Pons (tissue), 1 donor: ENCODE measurements around the gene RNF7.
"Not testable (repeated sequence)": the region's sequence is repeated elsewhere in the genome, so short reads cannot be mapped to it uniquely, and the experiment has no call there.

Experiments
- DNase-seq: peaks from one replicate; pipeline ENCODE4 v3.0.0-alpha.2; 2016; ENCODE audit warnings: low spot score

The RNF7 gene

DNA sequence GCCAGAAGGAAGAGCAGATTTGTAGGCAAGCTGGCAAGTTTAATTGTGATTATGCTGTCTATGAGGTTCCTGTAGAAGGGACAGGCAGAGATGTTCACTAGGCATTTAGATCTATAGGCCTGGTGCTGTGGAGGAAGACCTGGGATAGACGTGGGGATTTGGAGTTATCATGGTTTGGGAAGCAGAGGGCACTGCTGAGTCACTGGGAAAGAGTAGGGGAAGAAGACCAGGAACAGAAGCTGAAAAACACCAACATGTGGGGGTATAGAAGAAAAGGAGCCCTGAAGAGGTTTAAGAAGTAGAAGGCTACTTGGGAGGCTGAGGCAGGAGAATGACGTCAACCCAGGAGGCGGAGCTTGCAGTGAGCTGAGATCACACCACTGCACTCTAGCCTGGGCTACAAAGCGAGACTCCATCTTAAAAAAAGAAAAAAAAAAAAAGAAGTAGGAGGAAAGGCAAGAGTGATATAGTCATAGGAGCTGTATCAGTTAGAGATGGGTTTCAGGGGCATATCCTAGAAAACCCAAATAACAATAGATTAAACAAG is 44.4 kb downstream of the RNF7 start:
- DNase-seq = no peak

DNA sequence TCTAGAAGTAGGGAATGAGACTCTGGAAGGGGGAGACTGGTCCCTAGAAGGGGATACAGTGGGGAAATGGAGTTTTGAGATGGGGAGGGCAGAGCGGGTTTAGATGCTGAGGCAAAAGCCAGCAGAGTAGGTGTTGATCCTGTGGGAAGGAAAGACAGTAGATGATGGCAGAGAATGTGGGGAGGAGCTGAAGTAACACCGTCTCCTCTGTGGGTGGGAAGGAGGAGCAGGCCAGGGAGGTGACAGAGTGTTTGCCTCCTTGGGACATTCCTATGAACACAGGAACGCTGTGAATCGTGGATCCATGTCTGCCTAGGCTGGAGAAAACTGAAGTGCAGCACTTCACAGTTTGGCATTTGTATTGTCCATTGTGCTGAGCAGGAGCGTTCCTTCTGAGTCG is 45.5 kb downstream of the RNF7 start:
- no peak for DNase-seq

DNA sequence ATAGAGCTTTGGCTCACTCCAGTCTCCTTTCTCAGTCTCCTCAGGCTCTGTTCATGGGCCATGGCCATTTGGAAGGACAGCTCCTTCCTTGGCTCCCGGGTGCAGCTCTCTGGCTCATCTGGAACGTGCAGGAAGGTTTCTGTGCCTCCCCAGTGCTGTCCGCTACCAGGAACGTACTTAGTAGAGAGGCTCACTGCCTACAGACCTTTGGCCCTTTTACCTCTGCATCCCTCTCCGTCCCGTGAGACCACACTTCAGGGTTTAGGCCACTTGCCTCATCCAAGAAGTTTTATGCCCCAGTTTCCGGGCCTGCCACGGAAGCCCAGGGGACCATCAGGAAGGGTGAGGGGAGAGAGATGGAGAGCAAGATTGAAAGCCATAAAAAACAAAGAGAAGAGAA is 46.0 kb downstream of the RNF7 start:
- DNase-seq = no peak

DNA sequence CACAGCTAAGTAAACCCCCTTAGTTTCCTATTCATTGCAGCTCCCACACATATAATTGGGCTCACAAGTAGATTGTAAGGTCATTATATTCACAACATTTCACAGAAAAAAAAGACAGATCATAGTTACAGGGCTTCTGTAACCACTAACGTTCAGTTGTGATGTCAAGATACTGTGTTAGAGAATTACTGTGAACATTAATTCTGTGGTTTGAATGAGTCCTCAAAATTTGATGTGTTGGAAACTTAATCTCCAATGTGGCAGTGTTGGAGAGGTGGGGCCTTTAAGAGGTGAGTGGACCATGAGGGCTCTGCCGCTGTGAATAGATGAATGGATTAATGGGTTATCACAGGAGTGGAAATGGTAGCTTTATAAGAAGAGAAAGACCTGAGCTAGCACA is 46.4 kb downstream of the RNF7 start:
- DNase-seq = no peak

DNA sequence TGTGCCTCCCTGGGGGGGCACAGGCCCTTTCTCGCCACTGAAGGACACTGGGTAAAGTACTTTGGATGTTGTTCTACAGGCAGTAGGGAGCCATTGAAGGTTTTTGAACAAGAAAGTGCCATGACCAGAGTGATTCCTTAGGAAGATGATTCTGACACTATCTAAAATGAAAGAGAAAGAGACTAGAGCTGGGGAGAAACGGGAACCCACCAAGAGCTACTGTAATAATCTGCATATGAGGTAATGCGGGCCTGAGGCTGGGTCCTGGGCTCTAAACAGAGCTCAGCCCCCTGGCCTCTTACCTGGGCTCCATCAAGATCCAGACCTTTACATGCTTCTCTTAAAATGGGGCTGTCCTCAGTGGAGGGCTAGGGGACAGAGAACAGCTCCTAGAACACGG is 50.1 kb downstream of the RNF7 start:
- DNase-seq = no peak

DNA sequence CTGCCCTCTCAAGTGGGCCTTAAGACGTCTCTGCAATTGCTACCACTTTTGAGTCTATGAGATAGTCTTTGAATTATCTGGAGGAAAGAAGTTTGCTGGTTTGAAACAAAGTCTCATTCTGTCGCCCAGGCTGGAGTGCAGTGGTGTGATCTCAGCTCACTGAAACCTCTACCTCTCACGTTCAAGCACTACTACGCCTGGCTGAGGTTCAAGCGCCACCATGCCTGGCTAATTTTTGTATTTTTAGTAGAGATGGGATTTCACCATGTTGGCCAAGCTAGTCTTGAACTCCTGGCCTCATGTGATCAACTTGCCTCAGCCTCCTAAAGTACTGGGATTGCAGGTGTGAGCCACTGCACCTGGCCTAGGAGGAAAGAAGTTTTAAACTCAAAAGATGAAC is 50.7 kb downstream of the RNF7 start:
- DNase-seq = not testable (repeated sequence)

DNA sequence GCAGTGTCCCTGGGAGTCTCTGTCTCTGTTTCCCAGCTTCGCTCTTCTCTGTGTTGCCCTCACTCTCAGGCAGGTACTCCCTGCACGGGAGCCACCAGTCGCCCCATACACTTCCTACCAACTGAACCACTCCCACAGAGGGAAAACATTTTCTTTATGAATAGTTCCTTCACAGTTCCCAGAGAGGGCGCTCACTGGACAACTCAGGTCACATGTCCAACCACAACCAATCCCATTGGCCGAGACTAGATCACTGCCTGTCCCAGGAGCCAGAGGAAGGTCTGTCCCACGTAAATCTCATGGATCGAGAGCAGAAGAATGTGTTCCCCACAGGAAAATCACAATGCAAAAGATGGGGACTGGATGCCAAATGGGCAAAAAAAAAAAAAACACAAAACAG is 51.2 kb downstream of the RNF7 start:
- DNase-seq = no peak

DNA sequence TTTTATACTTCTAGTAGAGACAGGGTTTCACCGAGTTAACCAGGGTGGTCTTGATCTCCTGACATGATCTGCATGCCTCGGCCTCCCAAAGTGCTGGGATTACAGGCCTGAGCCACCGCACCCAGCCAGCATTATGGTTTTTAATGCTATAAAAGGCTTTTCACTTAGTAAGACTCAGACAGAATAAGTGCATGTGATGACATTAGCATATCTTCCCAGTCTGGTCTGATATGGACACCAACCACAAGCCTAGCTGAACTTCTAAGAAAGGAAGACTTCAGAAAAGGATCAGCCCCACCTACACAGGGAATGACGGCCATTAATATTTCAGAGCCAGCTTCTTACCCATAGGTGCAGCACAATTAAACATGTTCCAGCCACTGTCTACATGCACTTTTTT is 52.1 kb downstream of the RNF7 start:
- DNase-seq = no peak

DNA sequence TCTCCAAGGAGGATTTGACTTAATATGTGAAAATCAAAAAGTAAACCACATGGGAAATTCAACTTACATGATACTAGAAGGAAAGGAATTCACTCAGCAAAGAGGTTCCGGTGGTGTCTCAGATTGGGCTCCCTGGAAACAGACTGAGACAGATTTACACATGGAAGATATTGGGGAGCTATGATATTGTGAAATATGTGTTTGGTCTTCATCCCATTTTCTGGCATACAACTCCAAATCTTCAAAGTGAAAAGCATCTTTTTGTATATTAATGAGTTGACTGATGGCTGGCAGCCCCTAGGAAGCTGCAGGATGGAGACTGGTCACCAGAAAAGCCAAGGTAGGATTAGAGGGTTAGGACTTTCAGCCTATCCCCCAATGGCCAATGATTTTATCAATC is 54.4 kb downstream of the RNF7 start:
- DNase-seq = no peak

DNA sequence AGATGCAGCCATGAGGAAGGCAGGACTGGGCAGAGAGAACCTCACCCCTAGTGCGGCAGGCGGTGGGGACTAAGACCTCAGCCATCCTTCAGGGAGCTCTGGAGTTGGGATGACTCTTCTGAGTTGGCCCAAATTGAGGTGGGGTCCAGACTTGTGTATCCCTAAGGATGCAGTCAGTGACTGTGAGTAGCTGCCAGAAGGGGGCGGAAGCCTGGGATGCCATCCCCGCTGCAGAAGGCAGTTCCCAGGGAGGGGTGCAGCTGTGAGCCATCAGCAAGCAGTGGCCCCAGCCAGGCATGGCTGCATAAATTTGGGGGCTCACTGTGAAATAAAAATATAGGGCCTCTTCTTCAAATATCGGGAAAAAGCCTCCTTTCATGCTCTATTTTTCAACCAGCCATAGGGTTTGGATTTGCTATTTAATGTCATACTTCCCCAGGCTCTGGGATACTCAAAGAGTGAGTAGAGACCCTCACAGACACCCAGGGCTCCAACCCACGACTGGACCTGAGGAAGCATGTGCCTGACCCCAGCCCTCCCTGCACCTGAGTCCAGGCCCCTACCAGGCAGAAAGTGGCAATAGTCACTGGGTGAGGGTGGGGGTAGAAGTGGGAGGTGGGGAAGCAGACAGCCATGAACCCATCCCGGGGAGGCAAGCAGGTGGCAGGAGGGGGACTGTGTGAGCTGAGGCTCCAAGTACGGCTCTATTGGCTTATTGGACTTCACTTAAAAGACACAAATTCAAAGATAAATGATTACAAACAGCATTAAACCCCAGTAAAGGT is 55.6 kb downstream of the RNF7 start:
- DNase-seq = no peak

DNA sequence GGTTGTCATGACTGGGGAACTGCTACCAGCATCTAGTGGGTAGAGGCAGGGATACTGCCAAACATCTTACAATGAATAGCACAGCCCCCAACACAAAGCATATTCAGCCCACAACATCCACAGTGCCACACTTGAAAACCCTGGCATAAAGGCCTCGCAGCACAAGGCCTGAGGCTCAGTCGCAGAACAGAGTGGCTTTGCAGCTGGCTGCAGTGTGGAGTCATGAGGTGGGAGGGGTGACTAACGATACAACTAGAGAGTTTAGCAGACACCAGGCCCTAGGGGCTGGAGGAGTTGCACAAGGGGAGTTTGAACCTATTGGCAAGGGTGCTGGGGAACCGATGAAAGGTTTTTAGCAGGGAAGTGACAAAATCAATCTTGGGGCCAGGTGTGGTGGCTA is 57.2 kb downstream of the RNF7 start:
- DNase-seq = peak; percentile 6

DNA sequence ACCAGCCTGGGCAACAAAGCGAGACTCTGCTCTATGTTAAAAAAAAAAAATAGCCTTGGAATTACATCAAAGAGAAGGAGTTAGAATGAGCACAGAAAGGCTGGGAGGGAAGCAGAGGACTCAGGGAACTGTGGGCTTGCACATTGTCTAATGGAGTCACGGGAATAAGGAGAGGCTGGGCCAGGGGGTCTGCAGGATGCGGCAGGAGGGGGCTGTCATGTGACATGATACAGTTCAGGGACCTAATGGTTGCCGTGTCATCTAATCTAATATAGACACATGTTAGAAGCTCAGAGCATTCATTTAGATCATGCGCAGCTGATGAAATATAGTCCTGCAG is 57.6 kb downstream of the RNF7 start:
- DNase-seq = no peak

DNA sequence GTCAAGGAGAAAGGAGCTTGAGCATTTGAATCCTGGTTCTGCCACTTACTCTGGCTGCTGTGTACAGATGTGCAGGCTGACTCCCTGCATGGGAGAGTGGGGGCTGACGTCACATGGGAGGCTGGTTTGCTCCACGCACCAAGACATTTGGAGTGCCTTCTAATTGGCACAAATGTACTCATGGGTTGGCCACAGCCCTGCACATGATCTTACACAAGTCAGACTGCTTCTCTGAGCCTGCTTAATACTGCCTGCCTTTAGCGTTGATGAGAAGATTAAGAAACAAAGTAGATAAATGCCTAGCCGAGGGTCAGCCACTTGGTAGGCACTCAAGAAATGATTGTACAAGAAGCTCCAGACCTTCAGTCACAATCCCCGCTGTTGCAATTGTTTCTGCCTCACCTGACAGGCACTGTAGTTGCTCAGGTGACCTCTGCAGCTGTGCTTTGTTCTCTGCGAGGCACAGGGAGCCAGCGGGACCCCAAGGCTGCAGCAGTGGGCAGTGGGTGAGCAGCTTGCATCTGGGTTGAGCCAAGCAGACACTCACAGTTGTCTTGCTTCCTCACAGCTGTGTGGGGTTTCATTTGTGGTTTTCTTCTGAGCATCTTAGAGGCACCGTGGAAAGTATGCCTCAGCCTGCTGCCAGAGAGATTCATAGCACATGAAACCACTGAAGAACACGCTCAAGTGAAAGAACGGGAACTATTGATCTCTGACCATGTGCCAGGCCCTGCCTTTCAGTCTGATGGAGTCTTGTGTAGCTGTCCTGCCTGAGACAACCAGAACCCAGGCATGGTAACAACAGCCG is 58.2 kb downstream of the RNF7 start:
- peak; percentile 51 for DNase-seq
